GM12878 (cell line): ENCODE measurements around the gene SS18. TPM values are rescaled to one million over a fixed set of nuclear protein-coding genes. Genes with fewer than 3 reads are reported as not detected.

Experiments used
- ATAC-seq: fragments of 200-7000 bp; cut with Tn5 transposase; 3 replicates; pipeline ENCODE4 v1.9.1; 2020; ENCODE audit warnings: mild to moderate bottlenecking, moderate library complexity
- BruUV-seq: library from RNA; stranded (reverse); fragments of 400-500 nt; replicated peaks from 2 replicates; lab custom pipeline; 2021; lab: Mats Ljungman, UMichigan
- CTCF ChIA-PET: fragments of 300-600 bp; sonication (Branson Sonifier 250); formaldehyde crosslinking; extraction: SDS; loops from one replicate; lab custom pipeline; 2021; ENCODE audit warnings: inconsistent platforms; lab: Yijun Ruan, JAX
- POLR2A ChIA-PET: fragments of 350-600 bp; formaldehyde crosslinking; extraction: SDS; loops from one replicate; lab custom pipeline; 2021; ENCODE audit warnings: inconsistent platforms; lab: Charles Lee
- RAD21 ChIA-PET: fragments of 300-600 bp; sonication (Branson Sonifier 250); formaldehyde crosslinking; loops from one replicate; lab custom pipeline; 2023; ENCODE audit warnings: antibody characterized with exemption; ENCODE audit not compliant: unreplicated experiment; lab: Charles Lee
- SMC1A ChIA-PET: fragments of 300-600 bp; sonication (Branson Sonifier 250); formaldehyde crosslinking; loops from one replicate; lab custom pipeline; 2023; ENCODE audit not compliant: unreplicated experiment, uncharacterized antibody; lab: Charles Lee
- DNase-seq: peaks from one replicate; pipeline ENCODE4 v3.0.0-alpha.2; 2011; ENCODE audit warnings: low read depth, low spot score
- FAIRE-seq: peaks from 3 replicates; lab custom pipeline; 2011; peaks lifted over from hg19 to GRCh38; lab: Jason Lieb, UNC
- H2AFZ ChIP-seq: 2 replicates; pipeline ENCODE4 v1.6.0; 2011; ENCODE audit warnings: low read depth, low read length, control low read depth; ENCODE audit not compliant: control insufficient read depth
- H3K27ac ChIP-seq: 2 replicates; pipeline ENCODE4 v1.5.1; 2011; ENCODE audit warnings: control low read depth; ENCODE audit not compliant: control insufficient read depth, insufficient read depth
- H3K27me3 ChIP-seq, 2 experiments: replicated peaks in 1 of 2; 2 replicates each; pipeline versions ENCODE4 v1.6.0 to v1.6.1; 2011; ENCODE audit warnings: low read length in 1 of 2; ENCODE audit not compliant: control insufficient read depth in 2 of 2, insufficient read depth in 2 of 2
- H3K36me3 ChIP-seq, 2 experiments: 2 replicates each; pipeline ENCODE4 v1.5.1; 2011; ENCODE audit warnings: low read length in 1 of 2; ENCODE audit not compliant: control insufficient read depth in 2 of 2, insufficient read depth in 2 of 2
- H3K4me1 ChIP-seq: 2 replicates; pipeline ENCODE4 v1.6.1; 2011; ENCODE audit warnings: mild to moderate bottlenecking, low read length, moderate library complexity, mixed read lengths; ENCODE audit not compliant: control insufficient read depth, insufficient read depth
- H3K4me2 ChIP-seq: 2 replicates; pipeline ENCODE4 v1.6.0; 2011; ENCODE audit warnings: control low read depth; ENCODE audit not compliant: control insufficient read depth, insufficient read depth
- H3K4me3 ChIP-seq: fragments of 200-600 bp; sonication (generic); 2 replicates; pipeline ENCODE4 v1.5.1; 2016
- H3K79me2 ChIP-seq: 2 replicates; pipeline ENCODE4 v1.6.0; 2011; ENCODE audit warnings: low read length; ENCODE audit not compliant: control insufficient read depth, insufficient read depth
- H3K9ac ChIP-seq: 2 replicates; pipeline ENCODE4 v1.8.0; 2011; ENCODE audit warnings: low read length, control low read depth, mixed read lengths; ENCODE audit not compliant: control insufficient read depth, insufficient read depth
- H3K9me3 ChIP-seq: replicated peaks from 3 replicates; pipeline ENCODE4 v1.5.1; 2011; ENCODE audit warnings: mild to moderate bottlenecking, low read length; ENCODE audit not compliant: control insufficient read depth, insufficient read depth
- H4K20me1 ChIP-seq: 2 replicates; pipeline ENCODE4 v1.6.0; 2011; ENCODE audit not compliant: control insufficient read depth, insufficient read depth
- CHD4 ChIP-seq: fragments of 200-600 bp; sonication (generic); IDR thresholded peaks from 2 replicates; pipeline ENCODE4 v1.6.1; 2016; ENCODE audit warnings: mild to moderate bottlenecking
- ESRRA ChIP-seq: IDR thresholded peaks from 2 replicates; pipeline ENCODE4 v1.6.1; 2012; ENCODE audit warnings: mild to moderate bottlenecking, low read length, improper control_type of control experiment
- GABPA ChIP-seq: IDR thresholded peaks from 2 replicates; pipeline ENCODE4 v1.6.1; 2014; ENCODE audit warnings: antibody characterized with exemption, low read depth, mild to moderate bottlenecking, inconsistent platforms
- KAT2A ChIP-seq: conservative IDR thresholded peaks from 2 replicates; pipeline ENCODE4 v1.6.1; 2011; ENCODE audit warnings: low read depth, low read length; ENCODE audit not compliant: control insufficient read depth
- NR2F1 ChIP-seq: fragments of 450-650 bp; conservative IDR thresholded peaks from 2 replicates; pipeline ENCODE4 v1.6.1; 2017; ENCODE audit warnings: mild to moderate bottlenecking
- RB1 ChIP-seq: fragments of 450-650 bp; formaldehyde crosslinking; IDR thresholded peaks from 2 replicates; pipeline ENCODE4 v1.6.1; 2017; ENCODE audit warnings: mild to moderate bottlenecking, borderline replicate concordance
- RFX5 ChIP-seq: IDR thresholded peaks from 2 replicates; pipeline ENCODE4 v1.6.1; 2011; ENCODE audit warnings: low read depth, low read length, improper control_type of control experiment
- SMAD5 ChIP-seq: IDR thresholded peaks from 2 replicates; pipeline ENCODE4 v1.6.1; 2016; ENCODE audit warnings: antibody characterized with exemption, low read depth
- SUPT20H ChIP-seq: IDR thresholded peaks from 2 replicates; pipeline ENCODE4 v1.6.1; 2011; ENCODE audit warnings: low read depth, mild to moderate bottlenecking, low read length, moderate library complexity, borderline replicate concordance; ENCODE audit not compliant: control insufficient read depth
- WGBS: methylation state at CpG from one replicate; pipeline ENCODE4 v1.1.6; 2016; ENCODE audit warnings: low lambda C conversion rate; ENCODE audit not compliant: insufficient replicate concordance, insufficient coverage; ENCODE audit errors: missing lambda C conversion rate; 5-methylcytosine and 5-hydroxymethylcytosine counted together
- in situ Hi-C: fragments of 300-500 bp; cut with MboI; formaldehyde crosslinking; loops from 9 replicates; pipeline ENCODE4 v1.14.3; 2018; ENCODE audit warnings: mixed read lengths
- intact Hi-C: fragments of 100-400 bp; cut with micrococcal nuclease; formaldehyde crosslinking; loops from one replicate; pipeline ENCODE4 v1.14.2; 2022; ENCODE audit not compliant: unreplicated experiment
- polyA plus RNA-seq, 11 experiments: library from polyadenylated mRNA; depleted of rRNA in 4 of 11; unstranded in 6 of 11; stranded (reverse) in 5 of 11; fragments of >200 nt; fragmentation: Nextera tagmentation in 4 of 11; fragmentation: Illumina TruSeq in 1 of 11; extraction: Ambion mirVana in 4 of 11; extraction: Trizol in 1 of 11; gene quantifications; 1 replicate in 1 of 11; 2 replicates in 10 of 11; pipeline versions ENCODE4 v1.2.1 to v1.2.3, GENCODE V29; 2011 to 2016; ENCODE audit warnings: inconsistent platforms in 2 of 11, missing spikeins in 2 of 11, low read depth in 1 of 11
- total RNA-seq, 4 experiments: library from RNA; depleted of rRNA in 3 of 4; stranded (reverse); fragments of >200 nt in 3 of 4; fragmentation: Illumina TruSeq in 1 of 4; extraction: Trizol in 1 of 4; gene quantifications; 2 replicates each; pipeline versions ENCODE4 v1.2.1 to v1.2.3, GENCODE V29; 2013 to 2021
- TF ChIP-seq, protein P1 (sequence below): fragments of 450-650 bp; IDR thresholded peaks from 2 replicates; pipeline ENCODE4 v1.6.1; 2017; ENCODE audit warnings: low read depth, mild to moderate bottlenecking, moderate library complexity
- TF ChIP-seq, protein P2 (sequence below): fragments of 450-650 bp; IDR thresholded peaks from 2 replicates; pipeline ENCODE4 v1.6.1; 2014; ENCODE audit warnings: mild to moderate bottlenecking

Gene SS18
- total and polyA plus RNA-seq, 10 of the 15 experiments (the other 5 are each of a cell fraction or from before 2014, with no cell fraction given): 16.6 to 153 (median 81.8) TPM

- FAIRE-seq: peak; percentile 44
- CTCF ChIA-PET: interaction anchor here (0.9 to 1.6 kb wide), 2 partner anchors 12 to 131 kb away, joined by 3 to 5 read pairs; no protein-coding TSS in a partner anchor
Observed at GRCh38 chr18:26052505-26052904, 37.9 kb downstream of the SS18 start.

GRCh38 chr18:26051843-26052242, 38.6 kb downstream of the SS18 start:
- 95% methylated on average over 1 of the region's 1 CpG for WGBS
- Histone ChIP-seq H3K4me1 (peaks cover 6% of the 10 kb centered on the region), H4K20me1 (no peaks in the 10 kb centered on the region), H2AFZ (no peak overlapping the region), H3K9me3 (no peaks in the 10 kb centered on the region; the same call in 2 of the 3 replicates), H3K27ac (no peak overlapping the region), H3K36me3 (peaks cover 5 to 15% of the 10 kb centered on the region in 2 experiments), H3K27me3 (no peaks in the 10 kb centered on the region), H3K4me3 (no peak overlapping the region), H3K9ac (no peak overlapping the region), H3K79me2 (no peaks in the 10 kb centered on the region), H3K4me2 (no peak overlapping the region)
- in situ Hi-C loops: no loop called here
- ChIA-PET CTCF (interaction anchor here (0.5 to 1.6 kb wide), 3 partner anchors 12 to 131 kb away, joined by 3 to 5 read pairs (median 3); no protein-coding TSS in a partner anchor), RAD21 (no interaction called here), POLR2A (no interaction called here), SMC1A (interaction anchor here (1.0 to 1.3 kb wide), 3 partner anchors 9 to 93 kb away, joined by 3 to 5 read pairs (median 3); no protein-coding TSS in a partner anchor)
- DNase-seq: no peak
- intact Hi-C loops: no loop called here
- no peak for FAIRE-seq
- ATAC-seq: no peak
- no TSS peak for BruUV-seq
- TF ChIP-seq RB1 (no peak), CHD4 (no peak)
- TF ChIP-seq, protein P1, sequence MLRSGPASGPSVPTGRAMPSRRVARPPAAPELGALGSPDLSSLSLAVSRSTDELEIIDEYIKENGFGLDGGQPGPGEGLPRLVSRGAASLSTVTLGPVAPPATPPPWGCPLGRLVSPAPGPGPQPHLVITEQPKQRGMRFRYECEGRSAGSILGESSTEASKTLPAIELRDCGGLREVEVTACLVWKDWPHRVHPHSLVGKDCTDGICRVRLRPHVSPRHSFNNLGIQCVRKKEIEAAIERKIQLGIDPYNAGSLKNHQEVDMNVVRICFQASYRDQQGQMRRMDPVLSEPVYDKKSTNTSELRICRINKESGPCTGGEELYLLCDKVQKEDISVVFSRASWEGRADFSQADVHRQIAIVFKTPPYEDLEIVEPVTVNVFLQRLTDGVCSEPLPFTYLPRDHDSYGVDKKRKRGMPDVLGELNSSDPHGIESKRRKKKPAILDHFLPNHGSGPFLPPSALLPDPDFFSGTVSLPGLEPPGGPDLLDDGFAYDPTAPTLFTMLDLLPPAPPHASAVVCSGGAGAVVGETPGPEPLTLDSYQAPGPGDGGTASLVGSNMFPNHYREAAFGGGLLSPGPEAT: no peak

More at GRCh38 chr18:26052505-26052904, 37.9 kb downstream of the SS18 start:
- in situ Hi-C loops (no loop called here), intact Hi-C loops (no loop called here)
- H4K20me1 ChIP-seq: no peaks in the 10 kb centered on the region
- ChIA-PET SMC1A (interaction anchor here (1.0 to 1.8 kb wide), 5 partner anchors 9 to 93 kb away, joined by 3 to 5 read pairs (median 4); no protein-coding TSS in a partner anchor), RAD21 (no interaction called here), POLR2A (no interaction called here)
- no peak overlapping the region for H2AFZ ChIP-seq
- no peaks in the 10 kb centered on the region for H3K79me2 ChIP-seq
- no peaks in the 10 kb centered on the region; the same call in 2 of the 3 replicates for H3K9me3 ChIP-seq
- H3K27me3 ChIP-seq: no peaks in the 10 kb centered on the region
- peaks cover 7 to 19% of the 10 kb centered on the region in 2 experiments for H3K36me3 ChIP-seq
- no peak overlapping the region for H3K4me2 ChIP-seq
- DNase-seq (no peak), ATAC-seq (no peak)
- BruUV-seq: no TSS peak
- peaks cover 6% of the 10 kb centered on the region for H3K4me1 ChIP-seq
- no peak overlapping the region for H3K27ac ChIP-seq
- TF ChIP-seq SUPT20H (no peak), GABPA (no peak), NR2F1 (no peak), SMAD5 (no peak), KAT2A (no peak), ESRRA (no peak), RFX5 (no peak)
- TF ChIP-seq, protein P2, sequence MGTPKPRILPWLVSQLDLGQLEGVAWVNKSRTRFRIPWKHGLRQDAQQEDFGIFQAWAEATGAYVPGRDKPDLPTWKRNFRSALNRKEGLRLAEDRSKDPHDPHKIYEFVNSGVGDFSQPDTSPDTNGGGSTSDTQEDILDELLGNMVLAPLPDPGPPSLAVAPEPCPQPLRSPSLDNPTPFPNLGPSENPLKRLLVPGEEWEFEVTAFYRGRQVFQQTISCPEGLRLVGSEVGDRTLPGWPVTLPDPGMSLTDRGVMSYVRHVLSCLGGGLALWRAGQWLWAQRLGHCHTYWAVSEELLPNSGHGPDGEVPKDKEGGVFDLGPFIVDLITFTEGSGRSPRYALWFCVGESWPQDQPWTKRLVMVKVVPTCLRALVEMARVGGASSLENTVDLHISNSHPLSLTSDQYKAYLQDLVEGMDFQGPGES: no peak
- no peak overlapping the region for H3K4me3 ChIP-seq
- no peak overlapping the region for H3K9ac ChIP-seq
